NCI-H146 treated with DMSO at 0.1 percent for 48 hours (cell line): ENCODE data around the gene SLC2A8.

ENCODE experiments used
- DNase-seq: peaks from one replicate; lab custom pipeline; 2025; ENCODE audit not compliant: unreplicated experiment; lab: John Stamatoyannopoulos, UW

SLC2A8 gene, protein sequence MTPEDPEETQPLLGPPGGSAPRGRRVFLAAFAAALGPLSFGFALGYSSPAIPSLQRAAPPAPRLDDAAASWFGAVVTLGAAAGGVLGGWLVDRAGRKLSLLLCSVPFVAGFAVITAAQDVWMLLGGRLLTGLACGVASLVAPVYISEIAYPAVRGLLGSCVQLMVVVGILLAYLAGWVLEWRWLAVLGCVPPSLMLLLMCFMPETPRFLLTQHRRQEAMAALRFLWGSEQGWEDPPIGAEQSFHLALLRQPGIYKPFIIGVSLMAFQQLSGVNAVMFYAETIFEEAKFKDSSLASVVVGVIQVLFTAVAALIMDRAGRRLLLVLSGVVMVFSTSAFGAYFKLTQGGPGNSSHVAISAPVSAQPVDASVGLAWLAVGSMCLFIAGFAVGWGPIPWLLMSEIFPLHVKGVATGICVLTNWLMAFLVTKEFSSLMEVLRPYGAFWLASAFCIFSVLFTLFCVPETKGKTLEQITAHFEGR

DNA sequence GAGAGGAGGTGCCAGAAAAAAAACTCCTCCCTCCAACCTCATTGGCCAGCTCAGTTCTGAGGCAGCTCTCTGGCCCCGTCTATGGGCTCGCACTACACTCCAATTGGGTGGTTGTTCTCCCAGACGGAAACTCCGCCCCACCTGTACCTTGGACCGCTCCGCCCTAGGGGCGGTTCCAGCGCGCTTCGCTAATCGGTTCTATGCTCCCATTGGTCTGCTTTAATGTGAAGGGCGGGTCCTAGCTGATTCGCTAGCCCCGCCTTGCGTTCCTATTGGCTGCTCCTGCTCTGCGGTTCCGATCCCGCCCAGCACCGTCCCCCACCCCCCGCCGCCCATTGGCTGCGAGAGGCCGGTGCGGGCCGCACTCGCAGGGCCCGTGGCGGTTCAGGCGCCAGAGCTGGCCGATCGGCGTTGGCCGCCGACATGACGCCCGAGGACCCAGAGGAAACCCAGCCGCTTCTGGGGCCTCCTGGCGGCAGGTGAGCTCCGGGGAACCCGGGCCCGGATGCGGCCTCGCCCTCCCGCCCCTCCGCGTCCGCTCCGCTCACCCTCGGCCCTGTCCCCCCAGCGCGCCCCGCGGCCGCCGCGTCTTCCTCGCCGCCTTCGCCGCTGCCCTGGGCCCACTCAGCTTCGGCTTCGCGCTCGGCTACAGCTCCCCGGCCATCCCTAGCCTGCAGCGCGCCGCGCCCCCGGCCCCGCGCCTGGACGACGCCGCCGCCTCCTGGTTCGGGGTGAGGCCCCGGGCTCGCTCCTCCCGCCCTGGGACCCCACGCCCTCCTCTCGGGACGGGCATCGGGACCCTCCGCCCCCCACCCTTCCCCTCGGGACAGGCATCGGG lies at the start of gene SLC2A8:
Gene SLC2A8, plus strand, starts transcription at position 362 of the 838 bp plus-strand sequence. Its CDS starts 62 bp downstream, at position 424.
- DNase-seq, result peak; percentile 96

DNA sequence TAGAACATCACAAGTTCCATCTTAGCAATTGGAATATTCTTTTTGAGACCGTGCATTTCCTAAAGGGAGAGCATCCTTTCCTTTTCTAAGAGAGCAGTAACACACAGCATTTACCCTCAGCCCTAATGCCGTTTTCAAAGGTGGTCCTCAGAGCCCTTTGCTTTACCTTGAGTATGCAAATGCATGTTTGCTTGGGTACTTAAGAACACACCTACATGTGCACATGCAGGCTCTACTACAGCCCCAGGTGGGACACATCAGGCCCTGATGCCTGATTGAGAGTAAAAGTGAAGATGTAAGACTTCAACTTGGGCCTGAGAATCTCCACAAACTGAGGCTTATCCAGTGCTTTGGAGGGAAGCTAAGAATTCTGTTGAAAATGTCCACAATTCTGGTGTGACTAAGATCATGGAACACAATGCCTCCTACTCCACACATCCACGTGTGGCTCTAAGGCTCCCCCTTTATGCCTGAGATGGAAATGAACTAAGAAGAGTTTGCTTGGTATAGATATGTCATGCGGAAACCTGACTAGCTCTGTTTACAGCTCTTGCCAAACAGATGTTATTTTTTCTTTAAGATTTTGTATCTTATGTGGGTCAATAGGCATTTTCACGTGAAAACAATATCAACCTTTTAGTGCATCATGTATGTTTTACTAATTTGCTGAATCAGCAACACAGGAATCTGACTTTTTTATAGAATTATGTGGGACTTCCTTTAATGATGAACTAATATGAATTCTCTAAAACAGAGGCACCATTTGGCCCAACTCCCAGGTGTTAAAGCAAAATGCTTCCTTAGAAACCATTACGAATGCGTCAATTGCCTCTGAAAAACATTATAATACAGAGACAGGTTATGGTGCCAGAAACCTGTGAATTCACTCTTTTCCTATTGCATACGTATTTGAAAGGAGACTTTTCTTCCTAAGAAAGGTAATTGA lies 48.9 kb upstream of the SLC2A8 start:
- DNase-seq, result no peak

DNA sequence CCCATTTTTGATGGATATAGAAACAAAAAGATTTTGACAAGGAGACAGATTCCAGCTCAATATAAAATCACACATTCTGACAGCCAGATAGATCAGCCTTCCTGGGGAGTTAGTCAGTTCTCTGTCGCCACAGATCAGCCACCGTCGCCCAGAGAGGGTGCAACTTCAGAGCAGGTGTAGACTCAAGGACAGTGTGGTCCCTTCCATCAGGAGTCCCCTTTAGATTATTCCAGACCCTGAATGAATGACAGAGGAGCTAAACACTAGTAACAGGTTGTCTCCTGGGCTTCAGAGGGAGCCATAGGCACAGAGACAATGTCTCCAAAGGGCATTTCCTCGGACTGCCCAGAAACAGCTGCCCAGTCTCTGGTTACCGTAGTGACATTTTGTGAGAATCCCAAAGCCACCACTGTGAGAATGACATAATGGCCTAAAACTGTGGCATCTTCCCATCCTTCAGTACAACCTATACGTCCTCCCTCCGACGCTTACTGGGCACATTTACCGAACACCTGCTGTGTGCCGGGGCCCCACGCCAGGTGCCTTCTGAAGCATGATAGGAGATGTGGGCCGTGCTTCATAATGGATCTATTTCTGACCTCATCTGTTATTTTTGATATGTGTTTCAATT lies 47.4 kb upstream of the SLC2A8 start:
- peak; percentile 57 for DNase-seq

DNA sequence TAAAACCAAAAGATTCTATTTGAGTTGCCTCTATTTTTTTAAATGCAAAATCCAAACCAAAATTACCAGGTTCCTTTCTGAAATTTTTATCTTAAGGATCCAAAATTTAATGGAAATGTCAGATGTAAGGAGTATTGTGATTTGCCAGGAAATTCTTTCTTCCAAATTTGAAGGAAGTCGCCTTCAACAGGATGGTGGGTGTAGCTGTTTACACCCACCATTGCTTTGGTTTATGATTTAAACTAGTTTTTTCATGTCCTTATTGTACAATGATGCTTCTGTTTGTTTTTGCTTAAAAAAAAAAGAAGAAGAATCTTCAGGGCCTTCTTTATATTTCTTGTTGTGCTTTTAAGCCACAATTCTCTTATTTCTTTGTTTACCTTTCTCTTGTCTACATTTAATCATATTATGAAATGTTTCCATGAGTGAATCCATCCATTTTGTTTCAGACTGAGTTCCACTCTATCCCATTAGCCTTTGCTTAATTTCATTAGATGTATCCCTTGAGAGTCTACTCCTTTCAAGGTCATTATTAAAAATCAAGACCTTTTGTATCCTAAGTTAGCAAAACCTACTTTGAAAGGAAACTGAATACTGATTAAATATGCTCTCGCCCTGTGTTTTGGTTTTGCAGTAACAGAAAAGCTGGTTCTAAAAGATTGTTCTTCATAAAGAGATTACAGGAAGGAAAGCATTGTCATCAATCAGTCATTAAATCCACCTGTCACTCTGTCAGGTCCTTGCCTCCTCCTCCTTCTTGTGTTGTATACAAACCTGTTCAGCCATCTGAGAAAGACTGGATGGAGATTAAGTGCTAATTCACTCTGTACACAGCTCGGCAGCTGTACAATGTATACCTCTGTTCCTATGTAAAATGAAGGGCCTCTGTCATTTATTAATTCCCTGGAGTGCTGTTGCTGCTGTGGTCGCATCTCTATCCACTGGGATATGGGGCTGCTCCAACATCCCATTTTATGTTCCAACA lies 45.5 kb upstream of the SLC2A8 start:
- peak; percentile 52 for DNase-seq

DNA sequence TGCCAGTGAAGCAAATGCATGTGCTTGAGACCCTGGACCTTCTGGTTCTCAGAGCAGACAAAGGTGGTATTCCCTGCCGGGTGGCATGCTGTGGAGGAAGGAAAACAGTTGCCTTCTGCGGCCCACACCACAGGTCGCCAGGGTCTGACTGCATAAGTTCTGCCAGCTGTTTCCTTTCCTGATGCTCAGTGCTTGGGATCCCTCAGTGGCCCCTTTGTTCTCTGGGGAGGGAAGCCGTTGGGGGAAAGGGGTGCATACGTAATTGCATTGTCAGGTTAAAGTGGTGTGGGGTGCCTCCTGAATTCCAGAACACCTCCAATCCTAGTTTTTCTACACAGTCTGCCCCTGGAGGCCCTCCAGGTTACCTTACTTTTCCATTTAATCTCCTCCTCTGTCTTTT lies 43.1 kb upstream of the SLC2A8 start:
- no peak for DNase-seq

DNA sequence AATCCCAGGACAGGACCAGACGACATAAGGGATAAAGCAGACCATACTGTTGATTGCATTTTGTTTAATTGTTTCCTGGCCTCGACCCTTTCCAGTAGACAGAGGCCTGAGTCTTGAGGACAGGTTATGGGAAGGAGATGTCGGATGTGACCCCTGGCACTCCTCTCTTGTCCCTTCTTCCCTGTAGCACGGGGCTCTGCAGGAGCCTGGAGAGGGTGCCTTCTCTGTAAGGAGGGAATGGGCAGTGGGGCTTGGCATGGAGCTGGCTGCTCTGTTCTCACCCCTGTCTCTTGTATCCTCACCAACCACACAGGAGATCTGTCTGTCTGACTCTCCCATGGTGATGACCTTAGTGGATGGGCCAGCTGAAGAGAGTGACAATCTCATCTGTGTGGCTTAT lies 40.1 kb upstream of the SLC2A8 start:
- DNase-seq, result no peak

DNA sequence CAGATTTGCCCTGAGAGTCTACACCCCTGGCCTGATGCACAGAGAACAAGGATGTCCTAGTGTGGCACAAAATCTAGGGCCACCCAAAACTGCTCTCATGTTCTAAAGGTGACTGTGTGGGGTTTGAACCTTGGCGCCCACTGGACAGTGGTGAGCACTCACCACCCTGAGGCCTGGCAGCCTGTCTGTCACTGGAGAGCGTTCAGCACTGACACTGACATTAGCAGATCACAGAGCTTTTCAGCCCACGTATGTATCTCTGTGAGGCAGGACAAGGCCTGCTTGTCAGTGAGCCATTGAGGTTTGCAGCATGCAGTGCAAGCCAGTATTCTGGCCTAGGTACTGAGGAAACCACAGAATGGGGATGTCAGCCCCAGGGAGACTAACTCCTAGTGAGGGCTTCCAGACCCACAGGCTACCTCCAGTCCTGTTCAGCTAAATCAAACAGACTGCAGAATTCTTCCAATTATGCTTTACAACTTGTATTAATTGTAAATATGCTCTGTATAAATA lies 38.9 kb upstream of the SLC2A8 start:
- no peak for DNase-seq

DNA sequence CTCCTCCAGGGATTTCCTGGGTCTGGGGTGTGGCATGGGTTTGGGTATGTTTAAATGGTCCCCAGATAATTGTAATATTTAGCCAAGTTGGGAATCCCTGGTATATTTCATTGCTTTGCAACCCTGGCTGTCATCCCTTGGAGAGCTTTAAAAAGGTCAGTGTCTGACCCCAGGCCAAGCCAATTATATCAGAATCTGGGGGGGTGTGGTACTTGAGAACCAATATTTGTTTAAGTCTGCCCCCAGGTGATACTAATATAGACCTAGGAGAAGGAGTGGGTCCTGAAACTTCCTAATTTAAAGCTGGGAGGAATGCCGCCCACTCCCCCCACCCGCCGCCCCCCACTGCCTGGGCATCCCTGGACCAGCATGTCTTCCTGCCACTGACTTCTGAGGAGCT lies 38.2 kb upstream of the SLC2A8 start:
- no peak for DNase-seq

DNA sequence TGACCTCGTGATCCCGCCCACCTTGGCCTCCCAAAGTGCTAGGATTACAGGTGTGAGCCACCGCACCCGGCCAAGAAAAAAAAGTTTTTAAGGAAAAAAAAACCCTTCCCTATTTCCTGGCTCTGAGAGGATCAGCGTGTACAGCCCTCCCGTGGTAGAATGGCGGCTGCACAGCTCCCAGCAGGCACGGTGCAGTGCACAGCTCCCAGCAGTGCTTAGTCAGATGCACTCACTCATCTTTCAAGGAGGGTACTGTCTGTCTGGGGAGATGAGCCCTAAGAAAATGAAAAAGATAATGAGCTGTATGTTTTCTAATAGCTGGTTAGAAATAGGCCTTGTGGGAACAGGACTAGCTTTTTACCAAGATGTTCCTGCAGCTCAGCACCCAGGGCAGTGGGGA lies 36.7 kb upstream of the SLC2A8 start:
- DNase-seq, result no peak

DNA sequence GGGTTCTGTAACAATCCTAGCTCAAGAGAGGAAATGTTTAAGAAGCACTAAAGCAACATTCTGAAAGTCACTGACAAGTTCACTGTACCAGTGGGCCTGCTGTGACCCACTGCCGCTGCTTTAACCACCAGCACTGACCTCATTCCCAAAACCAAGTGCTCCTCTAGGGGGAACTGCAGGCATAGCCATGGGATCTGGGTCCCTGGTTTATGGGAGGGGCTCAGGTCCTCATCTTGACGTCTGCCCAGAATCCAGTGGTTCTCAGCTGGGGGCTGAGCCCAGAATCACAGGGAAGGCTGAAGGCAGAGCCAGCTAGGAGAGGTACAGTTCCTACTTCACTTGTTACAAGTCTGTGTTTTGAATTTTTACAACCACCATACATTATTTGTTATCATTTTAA lies 36.1 kb upstream of the SLC2A8 start:
- DNase-seq, result no peak

DNA sequence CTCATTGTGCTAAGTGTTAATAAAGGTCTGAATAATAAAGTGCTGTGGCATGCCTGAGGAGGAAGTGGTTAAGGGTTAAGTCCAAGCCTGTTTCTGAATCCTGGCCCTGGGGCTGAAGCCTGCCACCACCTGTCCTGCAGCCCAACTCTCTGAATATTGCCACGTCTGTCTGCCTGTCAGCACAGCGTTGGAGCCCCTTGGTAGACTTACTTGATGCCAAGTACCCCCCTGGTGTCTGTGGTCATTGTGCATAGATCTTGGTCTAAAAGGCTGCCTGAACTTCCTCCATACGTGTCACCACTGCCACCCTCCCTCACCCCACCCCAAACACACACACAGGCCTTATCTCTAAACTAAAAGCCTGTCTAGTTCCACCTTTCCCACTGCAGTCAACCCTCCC lies 35.4 kb upstream of the SLC2A8 start:
- DNase-seq, result no peak

DNA sequence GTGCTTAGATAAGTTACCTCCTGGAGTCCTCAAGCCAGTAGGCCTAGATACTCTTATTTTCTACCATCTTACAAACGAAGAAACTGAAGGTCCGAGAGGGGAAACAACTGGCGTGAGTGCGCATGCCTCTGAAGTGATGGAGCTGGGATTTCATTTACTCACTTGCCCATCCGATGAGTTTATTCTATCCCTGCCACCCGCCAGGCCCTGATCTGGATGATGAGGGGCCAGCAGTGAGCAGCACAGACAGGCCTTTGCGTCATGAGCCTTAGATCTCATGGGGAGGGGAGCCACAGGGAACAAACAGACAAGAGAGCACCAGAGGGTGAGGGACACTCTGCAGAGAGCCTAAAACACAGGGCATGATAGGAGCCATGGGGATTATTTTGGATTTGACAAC lies 34.1 kb upstream of the SLC2A8 start:
- no peak for DNase-seq

DNA sequence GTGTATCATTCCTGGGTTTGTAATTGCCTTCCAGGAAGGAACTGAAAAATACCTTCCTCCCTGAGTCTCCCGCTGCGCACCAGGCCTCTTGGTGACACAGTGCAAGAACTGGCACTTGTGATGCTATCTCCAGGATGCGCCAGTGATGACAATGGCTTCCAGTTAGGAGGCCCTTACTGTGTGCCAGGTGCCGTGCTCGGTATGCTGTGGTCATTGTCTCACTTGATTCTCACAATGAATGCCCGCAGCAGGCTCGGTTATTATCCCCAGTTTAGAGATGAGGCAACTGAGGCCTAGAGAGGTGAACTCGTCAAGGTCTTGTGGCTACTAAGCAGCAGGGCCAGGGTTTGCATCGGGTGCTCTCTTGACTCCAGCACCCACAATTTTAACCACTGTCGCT lies 31.5 kb upstream of the SLC2A8 start:
- DNase-seq, result no peak

DNA sequence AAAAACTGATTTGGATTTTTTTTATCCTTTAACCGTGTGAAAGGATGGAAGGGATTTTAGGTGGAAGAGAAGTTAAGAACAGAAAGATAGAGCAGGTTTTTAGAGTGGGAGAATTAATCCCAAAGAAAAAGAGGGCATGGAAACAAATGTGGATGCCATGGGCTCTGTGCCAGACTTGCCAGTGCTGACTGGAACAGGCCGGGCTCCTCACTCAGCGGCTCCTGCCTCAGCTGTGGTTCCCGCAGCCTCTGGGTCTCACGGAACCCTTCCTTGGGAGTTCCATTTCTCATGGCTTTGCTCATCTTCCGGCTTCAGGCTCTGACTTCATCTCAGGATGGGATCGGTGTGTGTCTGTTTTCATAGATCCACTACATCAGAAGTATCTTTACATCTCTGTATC lies 30.4 kb upstream of the SLC2A8 start:
- no peak for DNase-seq

DNA sequence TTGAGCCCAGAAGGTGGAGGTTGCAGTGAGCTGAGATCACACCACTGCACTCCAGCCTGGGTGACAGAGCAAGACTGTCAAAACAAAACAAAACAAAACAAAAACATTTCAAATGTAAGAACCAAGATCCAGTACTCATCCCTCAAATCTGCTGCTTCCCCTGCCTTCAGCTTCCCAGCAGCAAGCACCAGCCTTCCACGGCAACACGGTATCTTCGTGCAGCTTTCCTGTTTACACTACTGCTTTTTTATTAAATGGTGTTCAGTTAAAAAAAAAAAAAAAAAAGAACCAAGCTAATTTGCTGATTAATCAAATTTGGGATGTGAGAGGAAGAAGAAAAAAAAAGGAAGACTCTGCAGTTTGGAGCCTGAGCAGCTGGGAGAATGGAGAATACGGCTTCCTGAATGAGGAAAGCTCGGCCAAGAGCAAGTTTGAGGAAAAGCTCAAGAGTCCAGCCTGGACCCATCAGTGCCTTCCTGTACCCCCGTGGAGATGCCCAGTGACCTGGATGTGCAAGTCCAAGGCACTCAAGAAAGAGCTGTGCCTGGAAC lies 28.0 kb upstream of the SLC2A8 start:
- no peak for DNase-seq

DNA sequence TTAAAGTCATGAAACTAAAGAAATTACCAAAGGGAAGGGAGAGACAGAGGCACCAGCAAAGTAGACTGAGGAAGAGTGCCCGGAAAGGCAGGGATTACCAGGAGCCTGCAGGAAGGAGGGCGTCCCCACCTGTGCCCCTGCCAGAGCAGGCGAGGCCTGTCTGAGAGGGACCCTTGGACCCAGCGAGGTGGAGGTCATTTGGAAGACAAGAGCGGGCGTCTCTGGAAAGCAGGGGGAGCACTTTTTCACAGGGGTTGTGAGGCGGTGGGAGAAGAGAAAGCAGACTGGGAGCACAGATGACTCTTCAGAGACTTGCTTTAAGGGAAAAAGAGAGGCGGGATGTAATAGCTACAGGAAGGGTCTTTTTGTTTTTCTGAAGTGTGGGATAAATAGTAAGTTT lies 27.5 kb upstream of the SLC2A8 start:
- DNase-seq, result no peak

DNA sequence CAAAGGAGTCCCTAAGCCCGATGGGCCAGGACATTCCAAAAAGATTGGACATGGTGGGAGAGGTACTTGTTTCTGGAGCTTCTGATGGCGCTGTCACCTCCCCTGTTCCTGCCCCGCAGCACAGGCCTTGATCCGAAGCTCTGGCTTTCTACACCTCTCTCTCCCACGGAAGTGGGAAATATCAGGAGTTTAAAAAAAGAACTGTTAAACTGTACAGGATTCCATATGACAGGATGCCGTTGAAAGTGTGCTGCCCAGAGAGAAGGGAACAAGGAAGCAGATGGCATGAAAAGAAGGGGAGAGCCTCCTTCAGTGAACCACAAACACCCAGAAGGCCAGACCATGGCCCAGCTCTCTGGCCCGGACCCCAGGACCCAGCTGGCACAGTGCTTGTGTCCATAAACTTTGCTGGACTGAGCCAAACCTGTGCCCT lies 26.8 kb upstream of the SLC2A8 start:
- no peak for DNase-seq

DNA sequence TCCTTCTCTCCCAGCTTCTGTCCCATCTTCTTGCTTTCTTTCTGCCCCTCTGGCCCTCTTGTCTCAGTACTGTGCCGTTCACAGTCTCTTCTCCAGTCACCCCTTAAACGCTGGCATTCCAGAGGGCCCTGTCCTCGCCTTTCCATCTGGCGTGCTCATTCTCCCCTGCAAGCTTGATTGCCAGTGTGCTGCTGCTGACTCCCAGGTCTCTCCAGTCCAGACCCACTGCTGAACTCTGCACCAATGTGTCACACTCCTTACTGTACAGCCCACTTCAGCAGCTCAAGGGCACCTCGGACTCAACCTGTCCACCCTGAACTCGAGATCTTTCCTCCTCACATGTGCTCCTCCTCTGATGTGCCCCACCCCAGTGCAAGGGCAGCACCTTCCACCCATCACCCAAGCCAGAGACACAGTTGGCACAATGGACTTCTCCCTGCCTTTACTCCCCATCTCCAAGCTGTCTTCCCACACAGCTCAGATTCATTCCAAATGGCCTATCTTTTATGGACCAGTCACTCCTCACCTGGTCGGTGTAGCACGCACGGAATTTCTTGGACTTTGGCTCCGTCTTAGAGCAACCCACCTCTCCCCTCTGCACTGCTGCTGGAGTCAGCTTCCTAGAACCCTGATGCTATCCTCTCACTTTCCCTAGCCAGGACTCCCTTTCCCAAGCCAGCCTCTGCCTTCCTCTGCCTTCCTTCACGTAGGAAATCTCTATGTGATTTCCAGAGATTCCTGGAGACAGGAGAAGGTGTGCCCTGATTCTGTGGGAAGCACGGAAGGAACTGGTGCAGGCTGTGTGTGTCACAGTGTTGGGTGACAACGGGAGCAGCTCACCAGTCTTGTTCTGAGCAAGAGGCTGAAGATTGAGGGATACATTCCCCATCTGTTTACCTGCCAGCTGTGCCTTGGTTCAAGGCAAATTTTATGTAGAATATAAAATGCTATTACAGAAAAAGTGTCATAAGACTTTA lies 26.0 kb upstream of the SLC2A8 start:
- no peak for DNase-seq
